HTERT RPE-1 (cell line): ENCODE data around the gene ACTG1.

ENCODE experiments used
- in situ Hi-C: fragments of 300-500 bp; cut with MboI; formaldehyde crosslinking; loops from 4 replicates; pipeline ENCODE4 v1.14.3; 2020; ENCODE audit warnings: low sequenced_read_pairs

Gene ACTG1

GRCh38 chr17:81466564-81467472 lies 45.8 kb downstream of the ACTG1 start:
- in situ Hi-C loops = no loop called here

- in situ Hi-C loops = no loop called here
Measured at GRCh38 chr17:81465910-81466309, 46.7 kb downstream of the ACTG1 start.

GRCh38 chr17:81464586-81464985 lies 48.0 kb downstream of the ACTG1 start:
- in situ Hi-C loops = no loop called here

- in situ Hi-C loops = no loop called here
Measured at GRCh38 chr17:81463506-81463905, 49.1 kb downstream of the ACTG1 start.

- in situ Hi-C loops = no loop called here
Measured at GRCh38 chr17:81462506-81463125, 50.0 kb downstream of the ACTG1 start.

GRCh38 chr17:81461607-81462500 lies 50.7 kb downstream of the ACTG1 start:
- in situ Hi-C loops = no loop called here

GRCh38 chr17:81460856-81461460 lies 51.6 kb downstream of the ACTG1 start:
- in situ Hi-C loops = no loop called here
